Measurements from ENCODE around the gene PRRT1B. TPM values are rescaled to one million over a fixed set of nuclear protein-coding genes. Genes with fewer than 3 reads are reported as not detected.
"Not testable (repeated sequence)": the region's sequence is repeated elsewhere in the genome, so short reads cannot be mapped to it uniquely, and the experiment has no call there.

The PRRT1B gene
- total and polyA plus RNA-seq, 2 donors, result not detected

DNA sequence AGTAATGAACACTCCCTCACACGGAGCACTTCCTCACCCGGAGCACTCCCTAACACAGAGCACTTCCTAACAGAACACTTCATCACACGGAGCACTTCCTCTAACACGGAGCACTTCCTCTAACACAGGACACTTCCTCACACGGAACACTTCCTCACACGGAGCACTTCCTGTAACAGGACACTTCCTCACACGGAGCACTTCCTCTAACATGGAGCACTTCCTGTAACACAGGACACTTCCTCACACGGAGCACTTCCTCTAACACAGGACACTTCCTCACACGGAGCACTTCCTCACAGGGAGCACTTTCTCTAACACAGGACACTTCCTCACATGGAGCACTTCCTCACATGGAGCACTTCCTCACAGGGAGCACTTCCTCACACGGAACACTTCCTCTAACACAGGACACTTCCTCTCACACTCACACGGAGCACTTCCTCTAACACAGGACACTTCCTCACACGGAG, 29.7 kb upstream of the PRRT1B start:
- not testable (repeated sequence) for H3K36me3 ChIP-seq (ENCODE audit: insufficient read depth); DNase-seq (ENCODE audit: extremely low spot score); H3K4me1 ChIP-seq (ENCODE audit: insufficient read depth); H3K27ac ChIP-seq (ENCODE audit: low read depth); H3K4me3 ChIP-seq (ENCODE audit: low read depth, low read length)
- WGBS, result 83% methylated on average over 12 of the region's 12 CpGs

DNA sequence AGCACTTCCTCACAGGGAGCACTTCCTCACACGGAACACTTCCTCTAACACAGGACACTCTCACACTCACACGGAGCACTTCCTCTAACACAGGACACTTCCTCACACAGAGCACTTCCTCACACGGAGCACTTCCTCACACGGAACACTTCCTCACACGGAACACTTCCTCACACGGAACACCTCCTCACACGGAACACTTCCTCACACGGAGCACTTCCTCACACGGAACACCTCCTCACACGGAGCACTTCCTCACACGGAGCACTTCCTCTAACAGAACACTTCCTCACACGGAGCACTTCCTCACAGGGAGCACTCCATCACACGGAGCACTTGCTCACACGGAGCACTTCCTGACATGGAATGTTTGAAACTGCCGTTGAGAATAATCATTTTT, 29.2 kb upstream of the PRRT1B start:
- Histone ChIP-seq H3K4me1 (ENCODE audit: insufficient read depth) (no peaks in the 10 kb centered on the region), H3K4me3 (ENCODE audit: low read depth, low read length) (no peak overlapping the region), H3K36me3 (ENCODE audit: insufficient read depth) (peaks cover 3% of the 10 kb centered on the region), H3K27ac (ENCODE audit: low read depth) (no peak overlapping the region)
- DNase-seq (ENCODE audit: extremely low spot score), result no peak
- 88% methylated on average over 15 of the region's 15 CpGs for WGBS

DNA sequence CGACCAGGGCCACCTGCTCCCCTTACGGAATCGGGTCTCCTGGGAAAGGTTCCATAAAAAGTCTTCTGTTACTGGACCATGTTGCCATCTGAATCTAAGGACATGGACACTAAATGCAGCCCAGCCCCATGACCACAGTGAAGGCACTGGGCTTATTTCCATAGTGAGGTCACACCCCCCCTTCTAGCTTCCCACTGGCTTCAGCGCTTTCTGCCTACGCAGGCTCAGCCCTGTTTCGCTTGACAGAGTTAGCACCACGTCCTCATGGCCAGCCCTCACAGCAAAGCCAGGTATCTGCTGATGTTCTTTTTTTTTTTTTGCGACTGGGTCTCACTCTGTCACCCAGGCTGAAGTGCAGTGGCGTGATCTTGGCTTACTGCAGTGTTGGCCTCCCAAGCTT, 28.4 kb upstream of the PRRT1B start:
- no peak overlapping the region for H3K4me3 ChIP-seq (ENCODE audit: low read depth, low read length)
- H3K27ac ChIP-seq (ENCODE audit: low read depth), result no peak overlapping the region
- no peaks in the 10 kb centered on the region for H3K4me1 ChIP-seq (ENCODE audit: insufficient read depth)
- H3K36me3 ChIP-seq (ENCODE audit: insufficient read depth), result peaks cover 3% of the 10 kb centered on the region
- 97% methylated on average over 9 of the region's 9 CpGs for WGBS
- no peak for DNase-seq (ENCODE audit: extremely low spot score)

DNA sequence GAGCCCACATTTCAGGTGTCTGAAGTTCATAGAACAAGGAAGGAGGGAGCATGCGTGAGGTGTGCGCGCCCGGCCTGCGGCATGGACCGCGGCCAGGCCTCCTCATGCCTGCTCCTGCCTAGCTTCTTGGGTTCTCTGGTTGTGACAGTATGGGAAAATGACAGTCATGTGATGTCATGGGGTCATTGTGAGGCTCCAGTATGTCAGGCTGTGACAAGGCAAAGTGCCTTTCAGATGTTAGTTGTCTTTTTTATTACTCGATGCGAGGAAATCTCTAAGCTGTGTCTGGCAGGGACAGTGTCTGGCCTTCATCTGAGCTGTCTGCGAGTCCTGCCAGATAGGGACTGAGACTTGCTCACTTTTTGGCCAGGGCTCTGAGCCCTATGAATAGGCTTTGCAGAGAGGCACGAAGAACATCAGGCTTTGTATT, 27.5 kb upstream of the PRRT1B start:
- DNase-seq (ENCODE audit: extremely low spot score), result no peak
- Histone ChIP-seq H3K4me1 (ENCODE audit: insufficient read depth) (no peaks in the 10 kb centered on the region), H3K27ac (ENCODE audit: low read depth) (no peak overlapping the region), H3K4me3 (ENCODE audit: low read depth, low read length) (no peak overlapping the region), H3K36me3 (ENCODE audit: insufficient read depth) (peaks cover 1% of the 10 kb centered on the region)
- 67% methylated on average over 11 of the region's 11 CpGs for WGBS

DNA sequence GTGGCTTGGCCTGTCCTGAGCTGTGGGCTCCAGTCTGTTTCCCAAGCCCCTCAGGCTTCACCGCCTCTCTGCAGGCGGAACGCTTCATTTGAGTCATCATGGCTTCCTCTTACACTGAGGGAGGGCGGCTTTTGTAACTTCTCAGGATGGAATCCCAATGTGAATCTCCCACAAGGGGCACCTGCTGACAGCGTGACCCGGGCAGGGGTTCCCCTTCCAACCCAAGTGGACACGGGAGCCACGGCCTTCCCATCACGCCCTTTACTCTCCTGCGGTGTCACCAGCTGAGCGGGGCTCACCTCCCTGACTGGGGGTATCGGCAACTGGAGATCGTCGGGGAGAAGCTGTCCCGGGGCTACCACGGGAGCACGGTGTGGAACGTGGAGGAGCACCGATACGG, 26.8 kb upstream of the PRRT1B start:
- no peaks in the 10 kb centered on the region for H3K36me3 ChIP-seq (ENCODE audit: insufficient read depth)
- no peak for DNase-seq (ENCODE audit: extremely low spot score)
- no peak overlapping the region for H3K27ac ChIP-seq (ENCODE audit: low read depth)
- H3K4me3 ChIP-seq (ENCODE audit: low read depth, low read length), result no peak overlapping the region
- WGBS, result 96% methylated on average over 20 of the region's 20 CpGs
- no peaks in the 10 kb centered on the region for H3K4me1 ChIP-seq (ENCODE audit: insufficient read depth)

DNA sequence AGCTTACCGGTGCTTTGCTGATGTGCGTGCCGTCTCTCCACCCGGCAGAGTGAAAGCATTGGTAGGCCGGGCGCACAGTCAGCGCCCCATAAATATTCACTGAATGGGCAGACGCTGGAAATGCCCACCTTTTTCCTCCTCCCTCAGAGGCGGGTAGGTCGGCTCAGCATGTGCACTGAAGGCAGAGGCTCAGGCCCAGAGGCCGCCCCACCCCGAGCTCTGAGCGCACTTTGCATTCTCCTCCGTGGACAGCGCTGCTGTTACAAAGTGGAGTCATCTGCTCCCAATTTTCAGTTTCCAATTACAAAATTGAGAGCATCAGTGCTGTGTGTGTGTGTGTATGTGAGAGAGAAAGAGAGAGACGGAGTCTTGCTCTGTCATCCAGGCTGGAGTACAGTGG, 24.8 kb upstream of the PRRT1B start:
- no peaks in the 10 kb centered on the region for H3K4me1 ChIP-seq (ENCODE audit: insufficient read depth)
- no peak overlapping the region for H3K4me3 ChIP-seq (ENCODE audit: low read depth, low read length)
- no peak overlapping the region for H3K27ac ChIP-seq (ENCODE audit: low read depth)
- no peaks in the 10 kb centered on the region for H3K36me3 ChIP-seq (ENCODE audit: insufficient read depth)
- DNase-seq (ENCODE audit: extremely low spot score), result no peak
- WGBS, result 86% methylated on average over 16 of the region's 16 CpGs

DNA sequence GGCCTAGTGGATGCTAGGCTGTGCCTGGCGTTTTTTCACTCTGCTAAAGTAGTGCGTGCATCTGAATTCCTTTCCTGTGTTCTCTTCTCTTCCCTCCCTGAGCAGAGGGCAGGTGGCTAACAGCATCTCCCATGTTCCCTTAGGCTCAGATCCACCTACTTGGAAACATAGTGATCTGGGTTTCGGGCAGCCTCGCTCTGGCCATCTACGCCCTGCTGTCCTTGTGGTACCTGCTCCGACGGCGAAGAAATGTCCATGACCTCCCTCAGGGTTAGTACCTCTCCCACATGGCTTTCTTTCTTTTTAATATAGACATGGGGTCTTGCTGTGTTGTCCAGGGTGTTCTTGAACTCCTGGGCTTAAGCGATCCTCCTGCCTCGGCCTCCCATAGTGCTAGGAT, 24.1 kb upstream of the PRRT1B start:
- H3K36me3 ChIP-seq (ENCODE audit: insufficient read depth), result no peaks in the 10 kb centered on the region
- 97% methylated on average over 10 of the region's 10 CpGs for WGBS
- DNase-seq (ENCODE audit: extremely low spot score), result no peak
- no peaks in the 10 kb centered on the region for H3K4me1 ChIP-seq (ENCODE audit: insufficient read depth)
- no peak overlapping the region for H3K27ac ChIP-seq (ENCODE audit: low read depth)
- no peak overlapping the region for H3K4me3 ChIP-seq (ENCODE audit: low read depth, low read length)

DNA sequence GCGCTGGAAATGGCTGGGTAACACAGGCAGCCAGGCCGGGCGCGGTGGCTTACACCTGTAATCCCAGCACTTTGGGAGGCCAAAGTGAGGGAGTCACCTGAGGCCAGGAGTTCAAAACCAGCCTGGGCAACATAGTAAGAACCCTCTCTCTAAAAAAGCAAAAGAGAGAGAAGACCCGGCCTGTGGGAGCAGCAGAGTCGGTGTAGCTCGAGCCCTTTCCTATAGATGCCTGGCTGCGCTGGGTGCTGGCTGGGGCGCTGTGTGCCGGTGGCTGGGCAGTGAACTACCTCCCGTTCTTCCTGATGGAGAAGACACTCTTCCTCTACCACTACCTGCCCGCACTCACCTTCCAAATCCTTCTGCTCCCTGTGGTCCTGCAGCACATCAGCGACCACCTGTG, 23.5 kb upstream of the PRRT1B start:
- Histone ChIP-seq H3K27ac (ENCODE audit: low read depth) (no peak overlapping the region), H3K36me3 (ENCODE audit: insufficient read depth) (no peaks in the 10 kb centered on the region), H3K4me1 (ENCODE audit: insufficient read depth) (no peaks in the 10 kb centered on the region), H3K4me3 (ENCODE audit: low read depth, low read length) (no peak overlapping the region)
- DNase-seq (ENCODE audit: extremely low spot score), result no peak
- WGBS, result 96% methylated on average over 13 of the region's 13 CpGs

DNA sequence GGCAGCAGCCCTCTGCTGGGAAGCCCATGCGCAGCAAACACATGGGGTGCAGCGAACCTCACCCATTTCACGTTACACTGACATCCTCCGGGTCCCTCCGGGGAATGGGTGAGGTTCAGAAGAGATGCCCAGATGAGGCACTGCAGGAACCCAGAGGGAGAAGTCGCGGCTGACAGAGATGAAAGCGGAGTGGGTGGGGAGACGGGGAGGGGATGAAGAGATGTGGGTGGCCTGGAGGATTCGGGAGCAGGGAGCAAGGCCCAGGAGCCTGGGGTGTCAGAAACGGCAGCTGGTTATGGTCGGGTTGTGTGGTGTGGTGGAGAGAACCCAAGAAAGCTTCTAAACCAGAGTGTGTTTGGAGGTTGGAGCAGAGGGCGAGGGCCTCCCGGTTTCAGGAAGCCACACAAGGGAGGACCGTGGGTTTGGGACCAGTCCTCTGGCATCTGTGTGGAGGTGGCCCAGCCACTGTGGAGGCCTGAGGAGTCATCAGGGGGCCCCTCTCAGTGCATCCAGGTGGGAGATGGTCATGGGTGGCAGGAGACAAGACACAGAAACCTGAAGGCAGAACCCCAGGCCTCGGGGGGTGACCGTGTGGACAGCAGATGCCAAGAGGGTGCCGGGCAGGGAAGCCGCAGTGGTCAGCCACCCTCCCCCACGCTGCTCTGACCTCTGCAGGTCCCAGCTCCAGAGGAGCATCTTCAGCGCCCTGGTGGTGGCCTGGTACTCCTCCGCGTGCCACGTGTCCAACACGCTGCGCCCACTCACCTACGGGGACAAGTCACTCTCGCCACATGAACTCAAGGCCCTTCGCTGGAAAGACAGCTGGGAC, 22.9 kb upstream of the PRRT1B start:
- no peaks in the 10 kb centered on the region for H3K36me3 ChIP-seq (ENCODE audit: insufficient read depth)
- no peaks in the 10 kb centered on the region for H3K4me1 ChIP-seq (ENCODE audit: insufficient read depth)
- no peak for DNase-seq (ENCODE audit: extremely low spot score)
- 92% methylated on average over 29 of the region's 29 CpGs for WGBS
- no peak overlapping the region for H3K4me3 ChIP-seq (ENCODE audit: low read depth, low read length)
- no peak overlapping the region for H3K27ac ChIP-seq (ENCODE audit: low read depth)

DNA sequence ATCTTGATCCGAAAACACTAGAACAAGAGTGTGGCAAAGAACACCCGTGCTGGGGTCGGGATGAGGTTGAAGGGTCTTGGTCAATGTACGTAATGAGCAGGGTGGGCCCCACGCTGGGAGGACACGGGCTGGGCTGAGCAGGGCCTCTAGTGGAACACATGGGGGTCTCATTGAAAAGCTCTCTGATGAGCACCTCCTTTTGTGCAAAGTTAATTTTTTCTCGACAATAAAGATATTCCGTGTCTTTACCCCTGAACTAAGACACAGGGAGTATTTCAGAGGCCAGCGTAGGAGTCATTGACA, 22.3 kb upstream of the PRRT1B start:
- H3K27ac ChIP-seq (ENCODE audit: low read depth), result no peak overlapping the region
- H3K36me3 ChIP-seq (ENCODE audit: insufficient read depth), result no peaks in the 10 kb centered on the region
- H3K4me1 ChIP-seq (ENCODE audit: insufficient read depth), result no peaks in the 10 kb centered on the region
- DNase-seq (ENCODE audit: extremely low spot score), result no peak
- no peak overlapping the region for H3K4me3 ChIP-seq (ENCODE audit: low read depth, low read length)
- 90% methylated on average over 9 of the region's 9 CpGs for WGBS

DNA sequence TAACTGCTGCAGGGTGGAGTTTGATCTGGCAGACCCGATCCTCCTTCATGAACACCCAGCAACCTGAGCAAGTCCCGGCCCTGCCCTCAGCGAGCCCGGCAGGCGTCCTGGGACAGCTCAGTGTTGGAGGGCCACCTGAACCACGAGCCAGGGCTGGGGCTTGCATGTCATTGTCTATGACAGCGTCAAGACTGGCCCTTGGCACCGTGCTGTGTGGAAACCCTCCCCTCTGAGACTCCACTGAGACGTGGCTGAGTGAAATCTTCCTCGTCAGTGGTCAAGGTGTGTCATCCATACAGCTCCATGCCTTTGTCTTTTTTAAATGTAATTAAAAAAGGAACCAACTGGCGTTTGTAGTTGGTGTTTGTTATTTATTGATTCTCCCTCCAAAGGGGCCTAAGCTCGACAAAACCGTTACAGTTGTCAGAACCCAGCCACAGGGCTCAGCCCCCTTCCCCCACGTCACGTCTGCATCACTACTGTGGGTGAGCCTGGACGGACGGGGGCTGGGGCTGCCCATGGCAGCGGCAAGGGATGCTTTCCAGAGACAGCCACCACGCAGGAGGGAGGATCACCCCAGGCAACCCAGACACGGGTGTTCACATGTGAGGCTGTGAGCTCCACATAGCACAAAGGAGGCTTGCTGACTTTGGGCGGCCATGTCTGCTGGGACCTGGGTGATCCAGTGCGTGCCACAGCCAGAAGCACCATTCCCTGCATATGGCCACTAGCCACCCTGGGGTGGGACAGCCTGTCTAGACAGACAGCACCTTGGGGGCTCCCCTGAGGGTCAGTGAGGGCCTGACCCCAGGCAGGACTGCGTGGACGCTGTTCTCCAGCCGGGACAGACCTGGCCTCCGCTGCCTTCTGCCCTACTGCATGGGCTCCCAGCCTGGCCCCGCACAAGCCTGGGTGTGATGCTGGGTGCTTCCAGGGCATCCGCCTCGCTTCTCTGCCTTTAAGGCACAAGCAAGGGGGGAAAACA, 21.6 kb upstream of the PRRT1B start:
- peaks cover 3% of the 10 kb centered on the region for H3K36me3 ChIP-seq (ENCODE audit: insufficient read depth)
- no peak overlapping the region for H3K4me3 ChIP-seq (ENCODE audit: low read depth, low read length)
- DNase-seq (ENCODE audit: extremely low spot score), result no peak
- H3K27ac ChIP-seq (ENCODE audit: low read depth), result no peak overlapping the region
- WGBS, result 82% methylated on average over 29 of the region's 29 CpGs
- no peaks in the 10 kb centered on the region for H3K4me1 ChIP-seq (ENCODE audit: insufficient read depth)

DNA sequence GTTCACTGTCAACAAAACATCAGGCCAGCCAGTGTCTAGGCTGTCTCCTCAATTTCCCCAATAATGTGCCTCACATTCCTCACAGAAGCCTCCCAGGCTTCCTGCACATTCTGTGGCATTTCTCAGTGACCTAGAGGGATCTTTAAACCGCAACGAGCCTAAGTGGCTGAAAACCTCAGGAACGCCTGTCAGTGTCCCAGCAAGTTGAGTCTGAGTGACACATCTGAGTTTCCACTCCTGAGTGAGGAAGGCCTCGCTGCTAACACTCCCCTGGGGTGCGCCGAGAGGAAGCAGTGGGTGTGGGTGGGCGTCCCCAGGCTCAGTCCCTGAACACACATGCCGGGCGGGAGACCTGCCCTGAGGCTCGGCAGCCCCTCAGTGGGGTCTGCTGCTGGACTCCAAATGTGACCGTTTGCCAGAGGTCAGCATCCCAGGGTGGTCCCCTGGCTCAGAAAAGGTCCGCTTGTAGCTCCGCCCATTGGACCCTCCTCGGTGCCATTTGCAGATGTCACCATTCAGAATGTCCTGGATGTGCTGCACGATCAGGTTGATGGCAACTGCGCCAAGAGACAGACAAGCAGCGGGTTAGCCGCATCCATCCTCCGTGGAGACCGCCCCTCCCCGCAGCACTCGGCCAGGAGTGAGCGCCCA, 20.5 kb upstream of the PRRT1B start:
- WGBS, result 88% methylated on average over 23 of the region's 23 CpGs
- no peaks in the 10 kb centered on the region for H3K4me1 ChIP-seq (ENCODE audit: insufficient read depth)
- no peak for DNase-seq (ENCODE audit: extremely low spot score)
- H3K27ac ChIP-seq (ENCODE audit: low read depth), result no peak overlapping the region
- no peak overlapping the region for H3K4me3 ChIP-seq (ENCODE audit: low read depth, low read length)
- H3K36me3 ChIP-seq (ENCODE audit: insufficient read depth), result peaks cover 3% of the 10 kb centered on the region

DNA sequence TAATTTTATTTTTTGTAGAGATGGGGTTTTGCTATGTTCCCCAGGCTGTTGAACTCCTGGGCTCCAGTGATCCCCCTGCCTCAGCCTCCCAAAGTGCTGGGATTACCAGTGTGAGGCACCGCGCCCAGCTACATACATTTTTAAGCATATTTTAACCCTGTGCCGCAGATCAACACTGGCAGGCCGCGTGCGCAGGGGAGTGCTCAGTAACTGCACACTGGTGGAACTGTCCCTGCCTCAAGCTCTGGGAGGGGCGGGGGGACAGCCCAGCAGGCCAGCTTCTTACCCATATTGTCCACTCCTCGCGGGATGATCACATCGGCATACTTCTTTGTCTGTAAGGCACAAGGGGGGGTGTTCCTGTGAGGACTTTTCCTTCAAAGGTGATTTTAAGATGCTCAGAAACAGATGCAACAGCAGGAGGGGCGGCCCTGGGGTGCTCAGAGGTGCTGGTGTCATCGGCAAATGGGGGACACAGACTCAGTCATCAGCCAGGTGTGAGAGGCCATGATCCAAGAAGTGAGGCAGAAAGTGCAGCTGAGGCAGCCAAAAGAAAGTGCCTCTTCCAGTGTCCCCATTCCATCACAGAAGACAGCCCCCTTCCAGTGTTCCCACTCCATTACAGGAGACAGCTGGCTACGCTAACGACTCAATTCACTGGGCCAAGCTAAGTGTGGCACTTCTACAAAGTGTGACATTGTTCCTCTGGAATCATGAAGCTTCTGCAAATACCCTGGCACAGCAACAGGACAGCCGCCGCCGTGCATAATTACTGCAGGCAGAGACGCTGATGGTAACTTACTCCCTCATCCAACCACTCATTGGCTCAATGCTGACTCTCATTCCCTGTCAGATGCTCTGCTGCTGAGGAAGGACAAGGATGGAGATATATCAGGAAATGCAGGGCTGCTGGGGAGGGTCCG, 19.4 kb upstream of the PRRT1B start:
- no peak for DNase-seq (ENCODE audit: extremely low spot score)
- WGBS, result 92% methylated on average over 19 of the region's 19 CpGs
- Histone ChIP-seq H3K27ac (ENCODE audit: low read depth) (no peak overlapping the region), H3K36me3 (ENCODE audit: insufficient read depth) (peaks cover 3% of the 10 kb centered on the region), H3K4me1 (ENCODE audit: insufficient read depth) (no peaks in the 10 kb centered on the region), H3K4me3 (ENCODE audit: low read depth, low read length) (no peak overlapping the region)
